Measurements from ENCODE around the gene NMRAL1. TPM values are rescaled to one million over a fixed set of nuclear protein-coding genes. Genes with fewer than 3 reads are reported as not detected.

Gene NMRAL1
- total and polyA plus RNA-seq, 10 of the 15 experiments (the other 5 are each of a cell fraction or from before 2014, with no cell fraction given): 4.8 to 102 (median 62.5) TPM

- TF ChIP-seq SKIL (IDR thresholded peaks at IDR 0.05; ENCODE audit: low read depth, poor library complexity, severe bottlenecking): peak; percentile 66
- TF ChIP-seq HDAC2 (IDR thresholded peaks at IDR 0.05): no peak
- no peak for TF ChIP-seq SREBF1 (IDR thresholded peaks at IDR 0.05; ENCODE audit: low read length)
- TF ChIP-seq, protein P1, sequence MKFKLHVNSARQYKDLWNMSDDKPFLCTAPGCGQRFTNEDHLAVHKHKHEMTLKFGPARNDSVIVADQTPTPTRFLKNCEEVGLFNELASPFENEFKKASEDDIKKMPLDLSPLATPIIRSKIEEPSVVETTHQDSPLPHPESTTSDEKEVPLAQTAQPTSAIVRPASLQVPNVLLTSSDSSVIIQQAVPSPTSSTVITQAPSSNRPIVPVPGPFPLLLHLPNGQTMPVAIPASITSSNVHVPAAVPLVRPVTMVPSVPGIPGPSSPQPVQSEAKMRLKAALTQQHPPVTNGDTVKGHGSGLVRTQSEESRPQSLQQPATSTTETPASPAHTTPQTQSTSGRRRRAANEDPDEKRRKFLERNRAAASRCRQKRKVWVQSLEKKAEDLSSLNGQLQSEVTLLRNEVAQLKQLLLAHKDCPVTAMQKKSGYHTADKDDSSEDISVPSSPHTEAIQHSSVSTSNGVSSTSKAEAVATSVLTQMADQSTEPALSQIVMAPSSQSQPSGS (IDR thresholded peaks at IDR 0.05; ENCODE audit: low read length): 0 out of 2 replicates have a peak, but pooled peaks have one; percentile 26
- TF ChIP-seq EGR1 (IDR thresholded peaks at IDR 0.05; ENCODE audit: borderline replicate concordance in 1 of 2, low read depth in 2 of 2, low read length in 2 of 2): no peak
- TF ChIP-seq, protein P2, sequence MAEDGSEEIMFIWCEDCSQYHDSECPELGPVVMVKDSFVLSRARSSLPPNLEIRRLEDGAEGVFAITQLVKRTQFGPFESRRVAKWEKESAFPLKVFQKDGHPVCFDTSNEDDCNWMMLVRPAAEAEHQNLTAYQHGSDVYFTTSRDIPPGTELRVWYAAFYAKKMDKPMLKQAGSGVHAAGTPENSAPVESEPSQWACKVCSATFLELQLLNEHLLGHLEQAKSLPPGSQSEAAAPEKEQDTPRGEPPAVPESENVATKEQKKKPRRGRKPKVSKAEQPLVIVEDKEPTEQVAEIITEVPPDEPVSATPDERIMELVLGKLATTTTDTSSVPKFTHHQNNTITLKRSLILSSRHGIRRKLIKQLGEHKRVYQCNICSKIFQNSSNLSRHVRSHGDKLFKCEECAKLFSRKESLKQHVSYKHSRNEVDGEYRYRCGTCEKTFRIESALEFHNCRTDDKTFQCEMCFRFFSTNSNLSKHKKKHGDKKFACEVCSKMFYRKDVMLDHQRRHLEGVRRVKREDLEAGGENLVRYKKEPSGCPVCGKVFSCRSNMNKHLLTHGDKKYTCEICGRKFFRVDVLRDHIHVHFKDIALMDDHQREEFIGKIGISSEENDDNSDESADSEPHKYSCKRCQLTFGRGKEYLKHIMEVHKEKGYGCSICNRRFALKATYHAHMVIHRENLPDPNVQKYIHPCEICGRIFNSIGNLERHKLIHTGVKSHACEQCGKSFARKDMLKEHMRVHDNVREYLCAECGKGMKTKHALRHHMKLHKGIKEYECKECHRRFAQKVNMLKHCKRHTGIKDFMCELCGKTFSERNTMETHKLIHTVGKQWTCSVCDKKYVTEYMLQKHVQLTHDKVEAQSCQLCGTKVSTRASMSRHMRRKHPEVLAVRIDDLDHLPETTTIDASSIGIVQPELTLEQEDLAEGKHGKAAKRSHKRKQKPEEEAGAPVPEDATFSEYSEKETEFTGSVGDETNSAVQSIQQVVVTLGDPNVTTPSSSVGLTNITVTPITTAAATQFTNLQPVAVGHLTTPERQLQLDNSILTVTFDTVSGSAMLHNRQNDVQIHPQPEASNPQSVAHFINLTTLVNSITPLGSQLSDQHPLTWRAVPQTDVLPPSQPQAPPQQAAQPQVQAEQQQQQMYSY (CRISPR knock-in tag; IDR thresholded peaks at IDR 0.05): no peak
- peak in 1 of 2 experiments; percentile 50; a peak in 1 of 4 replicates for TF ChIP-seq ETV6 (conservative IDR thresholded peaks at IDR 0.05 in 1 of 2, IDR thresholded peaks at IDR 0.05 in 1 of 2; ENCODE audit: borderline replicate concordance in 1 of 2, low read depth in 1 of 2)
- TF ChIP-seq, protein P3, sequence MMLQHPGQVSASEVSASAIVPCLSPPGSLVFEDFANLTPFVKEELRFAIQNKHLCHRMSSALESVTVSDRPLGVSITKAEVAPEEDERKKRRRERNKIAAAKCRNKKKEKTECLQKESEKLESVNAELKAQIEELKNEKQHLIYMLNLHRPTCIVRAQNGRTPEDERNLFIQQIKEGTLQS (IDR thresholded peaks at IDR 0.05; ENCODE audit: borderline replicate concordance, extremely low read depth, low read depth, low read length): no peak
- no peak for TF ChIP-seq E2F8 (IDR thresholded peaks at IDR 0.05; ENCODE audit: low read depth, partially characterized antibody)
- peak; percentile 87 for TF ChIP-seq SPI1 (IDR thresholded peaks at IDR 0.05; ENCODE audit: borderline replicate concordance, insufficient read depth, low read depth, low read length)
- TF ChIP-seq ATF7 (IDR thresholded peaks at IDR 0.05; ENCODE audit: low read depth): 0 out of 2 replicates have a peak, but pooled peaks have one; percentile 27
- TF ChIP-seq NBN (IDR thresholded peaks at IDR 0.05): no peak
- TF ChIP-seq BCL11A (IDR thresholded peaks at IDR 0.05; ENCODE audit: low read depth, low read length): no peak
- no peak for TF ChIP-seq SUPT20H (IDR thresholded peaks at IDR 0.05; ENCODE audit: borderline replicate concordance, control insufficient read depth, low read depth, low read length)
- TF ChIP-seq IKZF1 (conservative IDR thresholded peaks at IDR 0.05): peak; percentile 66
- TF ChIP-seq TBL1XR1 (IDR thresholded peaks at IDR 0.05; ENCODE audit: low read depth, low read length): no peak
These were observed 41.3 kb upstream of the NMRAL1 start (continued) for GRCh38 chr16:4515611-4516233.

All from GM12878 (cell line).